ENCODE measurements around the gene TTC34. TPM values are rescaled to one million over a fixed set of nuclear protein-coding genes. Genes with fewer than 3 reads are reported as not detected.

TTC34 gene
- total RNA-seq, 1 experiment from 2014 or later: 0.79 TPM

- ChIA-PET CTCF (no interaction called here), POLR2A (no interaction called here)
- Mint-ChIP-seq H3K27ac (ENCODE audit: unreplicated experiment) (no peak overlapping the region), H3K9me3 (ENCODE audit: unreplicated experiment) (peaks cover 10% of the 10 kb centered on the region), H3K4me1 (ENCODE audit: low read depth, unreplicated experiment) (no peaks in the 10 kb centered on the region), H3K27me3 (ENCODE audit: insufficient read depth, unreplicated experiment) (no peaks in the 10 kb centered on the region), H3K4me3 (ENCODE audit: unreplicated experiment) (no peak overlapping the region), H3K36me3 (ENCODE audit: insufficient read depth, unreplicated experiment) (no peaks in the 10 kb centered on the region)
- intact Hi-C loops (cut with micrococcal nuclease; ENCODE audit: unreplicated experiment): no loop called here
- H3K4me1 ChIP-seq: no peaks in the 10 kb centered on the region
- no peak for TF ChIP-seq CTCF (IDR thresholded peaks at IDR 0.05; ENCODE audit: insufficient read depth in 1 of 2, low read depth in 1 of 2, low read length in 1 of 2, severe bottlenecking in 1 of 2, unreplicated experiment in 1 of 2)
- H3K27me3 ChIP-seq (replicated peaks; ENCODE audit: control insufficient read depth, insufficient read depth, low read length): no peaks in the 10 kb centered on the region
- H3K9me3 ChIP-seq: no peaks in the 10 kb centered on the region
- DNase-seq: no peak
- no TSS peak for BruUV-seq (replicated peaks)
- no peak overlapping the region for H3K4me3 ChIP-seq (ENCODE audit: low read depth, low read length)
- H3K36me3 ChIP-seq (ENCODE audit: control insufficient read depth, insufficient read depth, low read length): no peaks in the 10 kb centered on the region
Observed at GRCh38 chr1:2831596-2832212, 30.2 kb upstream of the TTC34 start.

GRCh38 chr1:2830761-2831425 is 29.4 kb upstream of the TTC34 start:
- no peak overlapping the region for H3K4me3 ChIP-seq (ENCODE audit: low read depth, low read length)
- intact Hi-C loops (cut with micrococcal nuclease; ENCODE audit: unreplicated experiment): no loop called here
- H3K9me3 ChIP-seq: no peaks in the 10 kb centered on the region
- DNase-seq: no peak
- Mint-ChIP-seq H3K27ac (ENCODE audit: unreplicated experiment) (no peak overlapping the region), H3K9me3 (ENCODE audit: unreplicated experiment) (peaks cover 10% of the 10 kb centered on the region), H3K36me3 (ENCODE audit: insufficient read depth, unreplicated experiment) (no peaks in the 10 kb centered on the region), H3K4me1 (ENCODE audit: low read depth, unreplicated experiment) (no peaks in the 10 kb centered on the region), H3K27me3 (ENCODE audit: insufficient read depth, unreplicated experiment) (no peaks in the 10 kb centered on the region), H3K4me3 (ENCODE audit: unreplicated experiment) (no peak overlapping the region)
- CTCF ChIA-PET: interaction anchor here (0.6 kb wide), 1 partner anchor 397 kb away, joined by 4 read pairs; no protein-coding TSS in a partner anchor
- H3K4me1 ChIP-seq: no peaks in the 10 kb centered on the region
- no peaks in the 10 kb centered on the region for H3K27me3 ChIP-seq (replicated peaks; ENCODE audit: control insufficient read depth, insufficient read depth, low read length)
- POLR2A ChIA-PET: no interaction called here
- no peak for TF ChIP-seq CTCF (IDR thresholded peaks at IDR 0.05; ENCODE audit: insufficient read depth in 1 of 2, low read depth in 1 of 2, low read length in 1 of 2, severe bottlenecking in 1 of 2, unreplicated experiment in 1 of 2)
- H3K36me3 ChIP-seq (ENCODE audit: control insufficient read depth, insufficient read depth, low read length): no peaks in the 10 kb centered on the region
- no TSS peak for BruUV-seq (replicated peaks)

- intact Hi-C loops (cut with micrococcal nuclease; ENCODE audit: unreplicated experiment): no loop called here
- no TSS peak for BruUV-seq (replicated peaks)
- POLR2A ChIA-PET: no interaction called here
Observed at GRCh38 chr1:2829846-2830615, 28.5 kb upstream of the TTC34 start.

More at GRCh38 chr1:2829846-2830615, 28.5 kb upstream of the TTC34 start:
- no peaks in the 10 kb centered on the region for H3K9me3 ChIP-seq
- H3K36me3 ChIP-seq (ENCODE audit: control insufficient read depth, insufficient read depth, low read length): no peaks in the 10 kb centered on the region
- Mint-ChIP-seq H3K9me3 (ENCODE audit: unreplicated experiment) (peaks cover 10% of the 10 kb centered on the region), H3K36me3 (ENCODE audit: insufficient read depth, unreplicated experiment) (no peaks in the 10 kb centered on the region), H3K27me3 (ENCODE audit: insufficient read depth, unreplicated experiment) (no peaks in the 10 kb centered on the region), H3K4me1 (ENCODE audit: low read depth, unreplicated experiment) (no peaks in the 10 kb centered on the region), H3K27ac (ENCODE audit: unreplicated experiment) (no peak overlapping the region), H3K4me3 (ENCODE audit: unreplicated experiment) (no peak overlapping the region)
- no peak for DNase-seq
- CTCF ChIA-PET: no interaction called here
- TF ChIP-seq CTCF (IDR thresholded peaks at IDR 0.05; ENCODE audit: insufficient read depth in 1 of 2, low read depth in 1 of 2, low read length in 1 of 2, severe bottlenecking in 1 of 2, unreplicated experiment in 1 of 2): no peak
- no peak overlapping the region for H3K4me3 ChIP-seq (ENCODE audit: low read depth, low read length)
- H3K27me3 ChIP-seq (replicated peaks; ENCODE audit: control insufficient read depth, insufficient read depth, low read length): no peaks in the 10 kb centered on the region
- no peaks in the 10 kb centered on the region for H3K4me1 ChIP-seq
